Measurements from ENCODE around the gene ADGRE1.

ADGRE1 gene

DNA sequence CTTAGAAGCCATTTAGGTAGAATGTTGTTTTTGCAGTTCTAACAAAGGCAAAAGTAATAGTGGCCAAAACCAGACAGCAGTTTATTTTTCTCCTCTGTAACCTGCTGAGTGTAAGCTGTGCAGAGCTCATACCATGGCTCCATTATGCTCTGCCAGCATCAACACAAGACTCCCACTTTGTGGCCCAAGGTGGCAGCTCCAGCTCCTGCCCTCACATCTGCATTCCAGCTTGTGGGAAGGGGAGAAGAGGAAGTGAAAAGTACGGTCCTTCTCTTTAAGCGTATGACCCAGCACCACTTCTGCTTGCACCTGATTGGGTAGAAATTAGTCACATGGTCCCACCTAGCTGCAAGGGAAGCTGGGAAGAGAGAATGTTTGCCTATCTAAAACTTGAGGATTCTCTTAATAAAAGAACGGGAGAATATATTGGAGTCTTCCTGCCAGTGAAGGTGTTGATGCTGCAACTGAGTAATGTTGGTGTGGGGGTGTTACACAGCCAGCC, 19.2 kb downstream of the ADGRE1 start:
- ATAC-seq (ENCODE audit: low read depth): no peak
- H3K36me3 ChIP-seq (ENCODE audit: low read depth): no peaks in the 10 kb centered on the region
- no peak overlapping the region for H3K27ac ChIP-seq (ENCODE audit: poor library complexity, severe bottlenecking)
- no peaks in the 10 kb centered on the region for H3K4me1 ChIP-seq (ENCODE audit: insufficient read depth, poor library complexity, severe bottlenecking)
- DNase-seq (ENCODE audit: low spot score): no peak
- no peaks in the 10 kb centered on the region for H3K9me3 ChIP-seq (ENCODE audit: severe bottlenecking)
- no peaks in the 10 kb centered on the region for H3K27me3 ChIP-seq (ENCODE audit: insufficient read depth, poor library complexity, severe bottlenecking)
- no peak overlapping the region for H3K4me3 ChIP-seq (ENCODE audit: severe bottlenecking)
- TF ChIP-seq, protein P1, sequence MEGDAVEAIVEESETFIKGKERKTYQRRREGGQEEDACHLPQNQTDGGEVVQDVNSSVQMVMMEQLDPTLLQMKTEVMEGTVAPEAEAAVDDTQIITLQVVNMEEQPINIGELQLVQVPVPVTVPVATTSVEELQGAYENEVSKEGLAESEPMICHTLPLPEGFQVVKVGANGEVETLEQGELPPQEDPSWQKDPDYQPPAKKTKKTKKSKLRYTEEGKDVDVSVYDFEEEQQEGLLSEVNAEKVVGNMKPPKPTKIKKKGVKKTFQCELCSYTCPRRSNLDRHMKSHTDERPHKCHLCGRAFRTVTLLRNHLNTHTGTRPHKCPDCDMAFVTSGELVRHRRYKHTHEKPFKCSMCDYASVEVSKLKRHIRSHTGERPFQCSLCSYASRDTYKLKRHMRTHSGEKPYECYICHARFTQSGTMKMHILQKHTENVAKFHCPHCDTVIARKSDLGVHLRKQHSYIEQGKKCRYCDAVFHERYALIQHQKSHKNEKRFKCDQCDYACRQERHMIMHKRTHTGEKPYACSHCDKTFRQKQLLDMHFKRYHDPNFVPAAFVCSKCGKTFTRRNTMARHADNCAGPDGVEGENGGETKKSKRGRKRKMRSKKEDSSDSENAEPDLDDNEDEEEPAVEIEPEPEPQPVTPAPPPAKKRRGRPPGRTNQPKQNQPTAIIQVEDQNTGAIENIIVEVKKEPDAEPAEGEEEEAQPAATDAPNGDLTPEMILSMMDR (IDR thresholded peaks at IDR 0.05; ENCODE audit: poor library complexity, severe bottlenecking): no peak

DNA sequence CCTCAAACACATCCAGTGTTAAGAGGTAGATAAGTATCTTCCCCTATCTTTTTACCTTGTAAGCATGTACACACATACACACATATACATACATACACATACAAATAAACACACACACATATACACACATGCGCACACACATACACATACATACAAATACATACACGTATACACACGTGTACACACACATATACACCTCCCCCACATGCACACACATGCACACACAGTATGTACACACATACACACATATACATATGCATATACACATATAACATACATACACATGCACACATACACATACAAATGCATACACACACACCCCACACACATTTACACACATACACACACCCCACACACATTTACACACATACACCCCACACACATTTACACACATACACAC, 24.1 kb downstream of the ADGRE1 start:
- Histone ChIP-seq H3K9me3 (ENCODE audit: severe bottlenecking) (no peaks in the 10 kb centered on the region), H3K27ac (ENCODE audit: poor library complexity, severe bottlenecking) (no peak overlapping the region), H3K4me3 (ENCODE audit: severe bottlenecking) (no peak overlapping the region), H3K36me3 (ENCODE audit: low read depth) (no peaks in the 10 kb centered on the region), H3K27me3 (ENCODE audit: insufficient read depth, poor library complexity, severe bottlenecking) (no peaks in the 10 kb centered on the region), H3K4me1 (ENCODE audit: insufficient read depth, poor library complexity, severe bottlenecking) (no peaks in the 10 kb centered on the region)
- DNase-seq (ENCODE audit: low spot score): no peak
- TF ChIP-seq, protein P1 (IDR thresholded peaks at IDR 0.05; ENCODE audit: poor library complexity, severe bottlenecking): no peak
- ATAC-seq (ENCODE audit: low read depth): no peak

DNA sequence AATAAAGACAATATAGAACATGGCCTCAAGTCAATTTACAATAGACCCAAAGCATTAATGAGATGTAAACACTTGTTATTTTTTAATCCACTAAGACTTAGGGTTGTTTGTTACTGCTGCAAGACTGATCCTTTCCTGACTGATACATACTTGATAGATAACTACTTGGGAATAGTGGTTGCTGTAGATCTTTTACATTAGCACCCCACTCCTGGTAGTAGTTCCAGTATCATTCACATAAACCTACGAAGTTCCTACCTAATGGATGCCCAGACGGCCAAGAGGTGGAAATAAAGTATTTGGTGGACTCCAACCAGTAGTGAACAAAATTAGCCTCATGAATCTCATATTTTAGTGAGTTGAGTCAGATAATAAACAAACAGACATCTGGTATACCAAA, 26.9 kb downstream of the ADGRE1 start:
- DNase-seq (ENCODE audit: low spot score) (no peak), ATAC-seq (ENCODE audit: low read depth) (no peak)
- no peaks in the 10 kb centered on the region for H3K4me1 ChIP-seq (ENCODE audit: insufficient read depth, poor library complexity, severe bottlenecking)
- no peaks in the 10 kb centered on the region for H3K36me3 ChIP-seq (ENCODE audit: low read depth)
- TF ChIP-seq, protein P1 (IDR thresholded peaks at IDR 0.05; ENCODE audit: poor library complexity, severe bottlenecking): no peak
- no peak overlapping the region for H3K27ac ChIP-seq (ENCODE audit: poor library complexity, severe bottlenecking)
- H3K27me3 ChIP-seq (ENCODE audit: insufficient read depth, poor library complexity, severe bottlenecking): no peaks in the 10 kb centered on the region
- no peak overlapping the region for H3K4me3 ChIP-seq (ENCODE audit: severe bottlenecking)
- no peaks in the 10 kb centered on the region for H3K9me3 ChIP-seq (ENCODE audit: severe bottlenecking)

DNA sequence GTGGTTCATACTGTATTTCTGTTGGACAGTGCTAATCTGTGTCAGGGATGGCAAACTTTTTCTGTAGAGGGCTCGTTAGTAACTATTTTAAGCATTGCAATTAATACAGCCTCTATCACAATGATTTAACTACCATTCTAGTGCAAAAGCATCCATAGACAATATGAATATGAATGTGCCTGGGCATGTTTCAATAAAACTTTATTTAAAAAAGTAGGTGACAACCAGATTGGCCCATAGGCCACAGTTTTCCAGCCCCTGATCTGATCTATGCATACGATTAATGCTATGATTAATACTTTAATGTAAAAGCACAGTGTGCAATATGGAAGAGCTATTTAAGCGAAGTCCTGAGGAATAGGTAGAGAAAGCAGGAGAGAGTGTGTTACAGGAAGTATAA, 29.6 kb downstream of the ADGRE1 start:
- H3K27ac ChIP-seq (ENCODE audit: poor library complexity, severe bottlenecking): no peak overlapping the region
- TF ChIP-seq, protein P1 (IDR thresholded peaks at IDR 0.05; ENCODE audit: poor library complexity, severe bottlenecking): no peak
- no peak overlapping the region for H3K4me3 ChIP-seq (ENCODE audit: severe bottlenecking)
- no peak for DNase-seq (ENCODE audit: low spot score)
- no peaks in the 10 kb centered on the region for H3K36me3 ChIP-seq (ENCODE audit: low read depth)
- ATAC-seq (ENCODE audit: low read depth): no peak
- no peaks in the 10 kb centered on the region for H3K9me3 ChIP-seq (ENCODE audit: severe bottlenecking)
- no peaks in the 10 kb centered on the region for H3K4me1 ChIP-seq (ENCODE audit: insufficient read depth, poor library complexity, severe bottlenecking)
- no peaks in the 10 kb centered on the region for H3K27me3 ChIP-seq (ENCODE audit: insufficient read depth, poor library complexity, severe bottlenecking)

DNA sequence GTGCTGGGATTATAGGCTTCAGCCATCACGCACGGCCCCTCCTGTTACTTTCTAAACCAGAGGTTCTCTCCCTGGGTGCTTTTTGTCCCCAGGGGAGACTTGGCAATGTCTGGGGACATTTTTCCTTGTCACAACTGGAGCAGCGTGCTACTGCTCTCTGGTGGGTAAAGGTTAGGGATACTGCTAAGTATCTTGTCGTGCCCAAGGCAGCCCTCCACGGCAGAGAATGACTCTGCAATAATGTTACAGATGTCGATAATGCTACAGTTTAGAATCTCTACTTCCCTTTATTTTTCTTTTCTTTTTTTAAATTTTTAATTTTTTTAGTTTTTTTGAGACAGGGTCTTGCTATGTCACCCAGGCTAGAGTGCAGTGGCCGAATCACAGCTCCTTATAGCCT, 38.0 kb downstream of the ADGRE1 start:
- Histone ChIP-seq H3K4me3 (ENCODE audit: severe bottlenecking) (no peak overlapping the region), H3K27ac (ENCODE audit: poor library complexity, severe bottlenecking) (no peak overlapping the region), H3K27me3 (ENCODE audit: insufficient read depth, poor library complexity, severe bottlenecking) (no peaks in the 10 kb centered on the region), H3K9me3 (ENCODE audit: severe bottlenecking) (no peaks in the 10 kb centered on the region), H3K4me1 (ENCODE audit: insufficient read depth, poor library complexity, severe bottlenecking) (no peaks in the 10 kb centered on the region), H3K36me3 (ENCODE audit: low read depth) (no peaks in the 10 kb centered on the region)
- ATAC-seq (ENCODE audit: low read depth) (no peak), DNase-seq (ENCODE audit: low spot score) (no peak)
- TF ChIP-seq, protein P1 (IDR thresholded peaks at IDR 0.05; ENCODE audit: poor library complexity, severe bottlenecking): no peak

Data from RWPE2 (cell line).